Neural cell (in vitro differentiated cells): ENCODE measurements around the gene NSUN6.

Experiments
- CTCF ChIP-seq: fragments of 450-650 bp; IDR thresholded peaks from 2 replicates; pipeline ENCODE4 v1.5.1; 2014; ENCODE audit warnings: antibody characterized with exemption, mild to moderate bottlenecking, moderate library complexity; ENCODE audit not compliant: poor library complexity, severe bottlenecking
- EZH2 ChIP-seq: fragments of 200-600, 300-800 bp; shearing (Covaris generic), sonication (generic); IDR thresholded peaks from 2 replicates; pipeline ENCODE4 v1.6.1; 2014; ENCODE audit warnings: antibody characterized with exemption, low read length, borderline replicate concordance, mild to moderate bottlenecking; ENCODE audit not compliant: insufficient read depth, poor library complexity, severe bottlenecking
- MXI1 ChIP-seq: fragments of 450-650 bp; conservative IDR thresholded peaks from 2 replicates; pipeline ENCODE4 v1.6.1; 2014; ENCODE audit warnings: antibody characterized with exemption, mild to moderate bottlenecking; ENCODE audit not compliant: poor library complexity, severe bottlenecking
- POLR2AphosphoS5 ChIP-seq: IDR thresholded peaks from 2 replicates; pipeline ENCODE4 v1.6.1; 2012
- REST ChIP-seq: IDR thresholded peaks from 2 replicates; pipeline ENCODE4 v1.6.1; 2012; ENCODE audit warnings: borderline replicate concordance
- TAF1 ChIP-seq: IDR thresholded peaks from 2 replicates; pipeline ENCODE4 v1.6.1; 2012; ENCODE audit warnings: low read depth

GRCh38 chr10:18687195-18687594, 35.8 kb upstream of the NSUN6 start:
- TF ChIP-seq CTCF (no peak), MXI1 (no peak), REST (no peak), POLR2AphosphoS5 (no peak), TAF1 (no peak), EZH2 (no peak)
